Ovary (tissue), 3 donors: ENCODE results near the gene AP2A2.

Experiments used
- EP300 ChIP-seq: sonication (generic); formaldehyde crosslinking; IDR thresholded peaks from one replicate; pipeline ENCODE4 v1.6.1; 2017; ENCODE audit warnings: antibody characterized with exemption
- POLR2A ChIP-seq: fragments of 450-650 bp; IDR thresholded peaks from one replicate; pipeline ENCODE4 v1.6.1; 2017; ENCODE audit warnings: antibody characterized with exemption, mild to moderate bottlenecking, moderate library complexity
- TF ChIP-seq, protein P1 (sequence below), 3 donors: fragments of 450-650 bp in 2 of 3; fragments of 200-600 bp in 1 of 3; IDR thresholded peaks; one replicate each; pipeline versions ENCODE4 v1.5.1 to v1.8.0; 2016 to 2022; ENCODE audit warnings: antibody characterized with exemption in 3 of 3, mild to moderate bottlenecking in 1 of 3
- donor health status: DM: no; HTN: no; CAD: no.

DNA sequence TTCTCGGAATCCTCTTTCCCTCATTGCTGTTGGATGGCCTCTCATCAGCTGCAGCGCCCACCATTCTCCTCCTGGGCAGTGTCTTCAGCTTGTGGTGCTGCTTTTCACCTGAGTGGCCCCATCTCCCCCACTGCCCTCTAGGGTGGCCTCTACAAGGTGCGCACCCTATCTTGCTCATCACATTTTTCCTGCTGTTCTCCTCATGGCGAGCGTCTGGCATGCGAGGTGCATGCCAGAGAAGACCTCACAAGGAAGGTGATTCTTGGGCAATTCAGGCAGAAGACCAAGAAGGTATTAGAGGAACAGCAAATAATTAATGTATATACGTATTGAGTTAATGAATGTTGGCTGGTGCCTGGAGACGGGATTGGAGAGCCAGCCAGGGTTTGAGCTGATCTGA, 3.1 kb downstream of the AP2A2 start:
- TF ChIP-seq, protein P1, sequence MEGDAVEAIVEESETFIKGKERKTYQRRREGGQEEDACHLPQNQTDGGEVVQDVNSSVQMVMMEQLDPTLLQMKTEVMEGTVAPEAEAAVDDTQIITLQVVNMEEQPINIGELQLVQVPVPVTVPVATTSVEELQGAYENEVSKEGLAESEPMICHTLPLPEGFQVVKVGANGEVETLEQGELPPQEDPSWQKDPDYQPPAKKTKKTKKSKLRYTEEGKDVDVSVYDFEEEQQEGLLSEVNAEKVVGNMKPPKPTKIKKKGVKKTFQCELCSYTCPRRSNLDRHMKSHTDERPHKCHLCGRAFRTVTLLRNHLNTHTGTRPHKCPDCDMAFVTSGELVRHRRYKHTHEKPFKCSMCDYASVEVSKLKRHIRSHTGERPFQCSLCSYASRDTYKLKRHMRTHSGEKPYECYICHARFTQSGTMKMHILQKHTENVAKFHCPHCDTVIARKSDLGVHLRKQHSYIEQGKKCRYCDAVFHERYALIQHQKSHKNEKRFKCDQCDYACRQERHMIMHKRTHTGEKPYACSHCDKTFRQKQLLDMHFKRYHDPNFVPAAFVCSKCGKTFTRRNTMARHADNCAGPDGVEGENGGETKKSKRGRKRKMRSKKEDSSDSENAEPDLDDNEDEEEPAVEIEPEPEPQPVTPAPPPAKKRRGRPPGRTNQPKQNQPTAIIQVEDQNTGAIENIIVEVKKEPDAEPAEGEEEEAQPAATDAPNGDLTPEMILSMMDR (IDR thresholded peaks at IDR 0.05): no peak
- no peak for TF ChIP-seq EP300
- no peak for TF ChIP-seq POLR2A
